ENCODE measurements around the gene PVALEF. TPM values are rescaled to one million over a fixed set of nuclear protein-coding genes. Genes with fewer than 3 reads are reported as not detected.

Gene PVALEF
- not detected for total RNA-seq

DNA sequence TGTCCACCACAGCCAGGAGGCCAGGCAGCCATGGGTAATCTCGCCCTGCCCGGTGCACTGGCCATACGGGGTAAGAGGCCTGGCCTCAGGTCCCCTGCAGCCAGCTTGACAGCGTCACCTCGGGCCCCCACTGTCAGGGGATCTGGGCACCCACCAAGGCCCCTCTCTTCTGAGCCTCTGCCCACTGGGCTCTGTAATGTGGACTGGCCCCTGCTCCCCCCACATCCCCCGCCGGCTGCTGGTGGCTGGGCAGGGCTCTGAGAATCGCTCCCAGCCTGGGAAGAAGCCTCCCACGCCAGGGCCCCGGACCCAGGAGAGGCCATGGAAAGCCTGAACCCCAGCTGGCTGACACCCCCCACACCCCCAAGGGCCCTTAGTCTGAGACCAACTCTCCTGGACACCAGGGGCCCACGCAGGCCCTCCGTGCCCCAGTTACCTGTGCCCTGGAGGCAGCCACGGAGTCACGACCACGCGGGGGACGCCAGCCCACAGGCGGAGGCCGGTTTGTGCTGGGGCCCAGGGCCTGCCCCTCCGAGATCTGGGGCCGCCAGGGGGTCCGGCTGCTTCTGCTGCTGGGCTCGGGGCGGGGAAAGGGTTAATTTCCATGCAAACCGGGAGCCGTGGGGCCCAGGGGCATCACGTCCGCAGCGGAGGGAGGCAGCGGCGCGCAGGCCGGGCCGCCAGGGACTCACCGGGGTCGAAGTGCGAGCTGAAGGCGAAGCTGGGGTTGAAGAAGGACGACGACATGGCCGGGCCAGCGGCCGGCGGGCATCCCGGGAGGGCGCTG is at the start of gene PVALEF:
TSS of gene PVALEF (plus strand) at position 262 of the 787 bp plus-strand sequence. CDS start 15,720 bp downstream, outside the sequence.
- peak; percentile 60 for DNase-seq (ENCODE audit: low spot score)
- Mint-ChIP-seq H3K9me3 (no peaks in the 10 kb centered on the region), H3K27ac (no peak within 1 kb of the TSS), H3K4me1 (ENCODE audit: low read depth in 2 of 2) (peaks cover 0 to 2% of the 10 kb centered on the region in 2 donors), H3K4me3 (peak within 1 kb of the TSS; percentile 17), H3K36me3 (no peaks in the 10 kb centered on the region), H3K27me3 (peaks cover 0 to 2% of the 10 kb centered on the region in 2 donors)
- ATAC-seq: no peak

DNA sequence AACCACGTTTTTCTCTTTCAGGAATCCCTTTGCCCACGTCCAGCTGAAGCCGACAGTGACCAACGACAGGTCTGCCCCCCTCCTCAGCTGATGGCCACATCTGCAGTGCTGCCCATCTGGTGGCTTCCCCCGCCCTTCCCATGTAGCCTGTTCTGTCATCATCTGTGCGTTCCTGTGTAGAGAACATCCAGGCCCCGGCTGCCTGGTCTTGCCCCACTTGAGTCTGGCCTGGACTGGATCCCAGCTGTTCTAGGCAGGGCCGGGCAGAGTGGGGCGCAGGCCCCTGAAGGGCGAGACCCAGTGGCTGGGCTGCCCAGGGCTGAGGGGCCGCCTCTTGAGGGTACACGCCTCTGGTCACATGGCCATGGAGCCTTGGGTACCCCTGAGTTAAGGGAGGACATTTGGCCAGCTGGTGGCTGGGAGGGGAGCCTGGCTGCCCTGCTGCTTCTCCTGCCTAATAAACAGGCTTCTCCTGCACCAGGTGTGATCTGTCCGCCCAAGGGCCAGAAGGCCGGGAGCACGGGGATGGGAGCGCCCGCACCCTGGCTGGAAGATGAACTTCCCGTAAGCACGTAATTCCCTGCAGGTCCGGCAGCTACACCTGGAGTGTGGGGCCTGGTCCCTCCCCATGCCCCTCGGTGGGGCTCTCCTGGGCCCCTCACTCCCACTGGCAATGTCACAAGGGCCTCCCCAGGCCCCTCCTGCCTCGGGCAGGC is 49.4 kb upstream of the PVALEF start:
- H3K36me3 Mint-ChIP-seq: no peaks in the 10 kb centered on the region
- ATAC-seq (no peak), DNase-seq (ENCODE audit: low spot score) (no peak)
- no peaks in the 10 kb centered on the region for H3K27me3 Mint-ChIP-seq
- no peaks in the 10 kb centered on the region for H3K4me1 Mint-ChIP-seq (ENCODE audit: low read depth in 2 of 2)
- H3K9me3 Mint-ChIP-seq: no peaks in the 10 kb centered on the region
- H3K4me3 Mint-ChIP-seq: no peak overlapping the region
- H3K27ac Mint-ChIP-seq: no peak overlapping the region

DNA sequence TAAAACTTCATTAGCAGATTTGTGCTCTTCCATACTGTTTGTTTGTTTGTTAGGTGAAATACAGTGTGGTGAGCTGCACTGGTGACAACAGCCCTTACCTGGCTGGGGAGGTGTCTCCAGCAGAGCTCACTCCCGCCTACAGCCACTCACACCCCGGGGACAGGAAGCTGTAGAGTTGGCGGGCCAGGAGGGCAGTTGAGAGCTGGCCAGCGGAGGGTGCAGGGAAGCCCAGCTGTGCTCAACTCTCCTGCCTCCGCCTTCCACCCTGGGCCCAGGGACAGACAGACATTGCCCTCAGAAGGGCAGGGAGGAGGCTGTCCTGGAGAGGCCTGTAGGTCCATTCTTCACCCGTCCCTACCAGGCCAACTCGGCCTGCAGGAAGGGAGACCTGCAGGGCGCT is 48.6 kb upstream of the PVALEF start:
- H3K4me3 Mint-ChIP-seq: no peak overlapping the region
- H3K27ac Mint-ChIP-seq: no peak overlapping the region
- no peak for DNase-seq (ENCODE audit: low spot score)
- no peaks in the 10 kb centered on the region for H3K4me1 Mint-ChIP-seq (ENCODE audit: low read depth in 2 of 2)
- no peaks in the 10 kb centered on the region for H3K36me3 Mint-ChIP-seq
- no peak for ATAC-seq
- H3K9me3 Mint-ChIP-seq: no peaks in the 10 kb centered on the region
- no peaks in the 10 kb centered on the region for H3K27me3 Mint-ChIP-seq

DNA sequence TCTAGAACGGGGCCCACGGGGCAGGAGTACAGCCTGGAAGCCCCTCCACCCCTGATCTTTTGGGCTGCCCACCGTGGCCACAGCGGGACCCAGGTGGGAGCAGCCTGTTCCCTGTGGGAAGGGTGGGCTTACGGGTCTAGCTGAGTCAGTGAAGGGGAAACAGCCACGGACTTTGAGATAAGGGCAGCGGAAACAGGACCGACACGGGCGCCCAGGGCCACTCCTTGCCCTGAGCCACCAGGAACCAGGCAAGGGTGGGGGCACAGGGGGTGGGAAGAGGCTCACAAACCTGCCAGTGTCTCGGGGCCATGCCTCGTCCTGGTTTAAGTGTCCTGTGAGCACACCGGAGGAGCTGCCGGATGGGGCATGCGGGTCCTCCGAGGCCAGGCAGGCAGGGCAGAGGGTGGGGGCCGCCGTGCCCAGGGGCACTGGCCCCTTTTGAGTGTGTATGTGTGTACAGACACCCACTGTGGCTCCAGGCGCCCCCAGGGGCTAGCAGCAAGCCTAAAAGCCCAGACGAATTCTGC is 47.6 kb upstream of the PVALEF start:
- Mint-ChIP-seq H3K9me3 (no peaks in the 10 kb centered on the region), H3K4me1 (ENCODE audit: low read depth in 2 of 2) (no peaks in the 10 kb centered on the region), H3K27me3 (no peaks in the 10 kb centered on the region), H3K36me3 (no peaks in the 10 kb centered on the region), H3K27ac (no peak overlapping the region), H3K4me3 (no peak overlapping the region)
- ATAC-seq (no peak), DNase-seq (ENCODE audit: low spot score) (no peak)

DNA sequence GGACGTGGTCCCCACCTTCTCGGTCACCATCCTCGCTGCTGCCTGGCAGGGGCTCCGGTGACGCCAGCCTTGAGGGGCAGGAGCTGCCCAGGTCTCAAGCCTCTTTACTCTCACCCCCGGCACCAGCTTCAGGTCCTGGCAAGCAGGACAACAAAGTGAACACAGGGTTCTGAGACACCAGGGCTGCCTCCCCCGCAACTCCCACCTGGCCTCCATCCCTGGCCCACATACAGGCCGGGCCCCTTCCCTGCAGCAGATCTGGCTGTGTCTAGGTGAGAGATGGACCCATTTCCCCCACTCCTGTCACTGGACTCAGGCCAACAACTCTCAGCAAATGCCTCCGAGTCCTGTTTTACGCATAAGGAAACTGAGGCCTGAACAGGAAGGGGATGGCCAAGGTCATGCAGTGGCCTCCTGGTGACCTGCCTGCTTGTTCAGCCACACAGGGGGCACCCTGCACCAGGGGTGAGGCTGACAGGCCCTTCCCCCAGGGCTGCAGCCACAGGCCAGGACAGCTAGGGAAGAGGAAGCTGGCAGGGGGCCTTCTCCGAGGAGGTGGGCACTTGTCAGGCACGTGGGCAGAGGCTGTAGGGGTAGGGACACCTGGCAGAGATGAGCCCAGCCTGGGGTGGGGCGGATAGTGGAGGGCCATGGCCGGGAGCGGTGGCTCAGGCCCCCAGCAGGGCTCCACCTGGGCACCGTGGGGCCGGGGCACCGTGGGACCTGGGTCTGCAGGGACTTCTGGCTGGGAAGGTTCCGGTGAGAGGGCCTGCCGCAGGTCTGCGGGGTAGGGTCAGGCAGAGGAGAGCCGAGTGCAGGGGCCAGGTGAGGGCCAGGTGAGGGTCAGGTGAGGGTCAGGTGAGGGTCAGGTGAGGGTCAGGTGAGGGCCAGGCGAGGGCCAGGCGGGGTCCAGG is 46.7 kb upstream of the PVALEF start:
- DNase-seq (ENCODE audit: low spot score) (no peak), ATAC-seq (no peak)
- no peaks in the 10 kb centered on the region for H3K36me3 Mint-ChIP-seq
- H3K4me3 Mint-ChIP-seq: peak overlapping the region; percentile 53
- no peak overlapping the region for H3K27ac Mint-ChIP-seq
- no peaks in the 10 kb centered on the region for H3K27me3 Mint-ChIP-seq
- no peaks in the 10 kb centered on the region for H3K4me1 Mint-ChIP-seq (ENCODE audit: low read depth in 2 of 2)
- H3K9me3 Mint-ChIP-seq: no peaks in the 10 kb centered on the region

DNA sequence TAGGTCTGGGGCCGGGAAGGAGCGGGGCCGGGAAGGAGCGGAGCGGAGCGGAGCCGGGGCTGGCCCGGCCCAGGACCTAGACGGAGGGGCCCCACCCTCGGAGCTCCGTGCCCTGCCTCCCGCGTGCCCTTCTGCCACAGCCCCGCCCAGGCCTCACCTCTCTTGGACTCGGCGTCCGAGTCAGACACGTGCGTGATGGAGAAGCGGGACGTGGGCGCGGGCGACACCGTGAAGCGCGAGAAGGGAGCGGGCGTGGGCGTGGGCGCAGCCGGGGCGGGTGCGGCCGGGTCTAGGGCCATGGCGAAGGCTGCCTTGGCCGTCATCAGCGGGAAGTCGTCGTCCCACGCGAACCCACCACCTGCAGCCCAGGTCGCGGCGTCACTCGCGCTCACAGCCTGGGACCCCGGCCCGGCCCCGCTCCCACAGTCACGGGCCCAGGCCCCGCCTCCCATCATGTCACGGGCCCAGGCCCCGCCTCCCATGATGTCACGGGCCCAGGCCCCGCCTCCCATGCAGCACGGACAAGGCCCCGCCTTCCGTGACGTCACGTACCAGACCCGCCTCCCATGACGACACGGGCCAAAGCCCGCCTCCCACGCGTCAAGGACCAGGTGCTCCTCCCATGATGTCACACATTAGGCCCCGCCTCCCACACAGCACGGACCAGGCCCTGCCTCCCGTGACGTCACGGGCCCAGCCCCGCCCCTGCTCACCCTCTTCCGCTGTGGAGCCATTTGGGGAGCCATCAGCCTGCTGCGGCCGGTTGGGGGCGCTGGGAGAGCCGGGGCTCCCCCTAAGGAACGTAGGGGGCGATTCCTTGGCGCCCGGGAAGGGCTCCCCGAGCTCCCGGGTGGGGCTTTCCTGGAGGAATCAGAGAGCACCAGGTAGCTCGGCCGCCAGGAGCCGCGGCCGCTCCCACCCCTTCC is 45.8 kb upstream of the PVALEF start:
- H3K4me1 Mint-ChIP-seq (ENCODE audit: low read depth in 2 of 2): no peaks in the 10 kb centered on the region
- no peaks in the 10 kb centered on the region for H3K27me3 Mint-ChIP-seq
- ATAC-seq (peak; percentile 80 to 91), DNase-seq (ENCODE audit: low spot score) (peak; percentile 88)
- H3K4me3 Mint-ChIP-seq: peak overlapping the region; percentile 63
- no peaks in the 10 kb centered on the region for H3K36me3 Mint-ChIP-seq
- no peak overlapping the region for H3K27ac Mint-ChIP-seq
- H3K9me3 Mint-ChIP-seq: no peaks in the 10 kb centered on the region

DNA sequence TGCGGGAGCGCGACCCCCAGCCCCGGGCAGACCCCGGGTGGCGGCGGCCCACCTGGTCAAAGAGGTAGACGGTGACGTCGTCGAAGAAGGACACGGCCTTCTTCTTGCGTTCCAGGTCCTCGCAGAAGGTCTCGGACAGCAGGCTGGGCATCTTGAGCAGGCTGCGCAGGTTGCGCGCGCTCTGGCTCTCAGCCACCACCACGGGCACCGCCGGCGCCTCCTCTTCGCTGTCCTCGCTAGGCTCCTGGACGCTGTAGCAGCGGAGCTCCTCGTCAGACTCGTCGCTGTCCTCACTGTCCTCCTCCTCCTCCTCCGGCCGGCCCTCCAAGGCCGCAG is 45.2 kb upstream of the PVALEF start:
- Mint-ChIP-seq H3K4me1 (ENCODE audit: low read depth in 2 of 2) (no peaks in the 10 kb centered on the region), H3K4me3 (no peak overlapping the region), H3K9me3 (no peaks in the 10 kb centered on the region), H3K27ac (no peak overlapping the region), H3K36me3 (no peaks in the 10 kb centered on the region), H3K27me3 (no peaks in the 10 kb centered on the region)
- ATAC-seq (no peak), DNase-seq (ENCODE audit: low spot score) (no peak)

DNA sequence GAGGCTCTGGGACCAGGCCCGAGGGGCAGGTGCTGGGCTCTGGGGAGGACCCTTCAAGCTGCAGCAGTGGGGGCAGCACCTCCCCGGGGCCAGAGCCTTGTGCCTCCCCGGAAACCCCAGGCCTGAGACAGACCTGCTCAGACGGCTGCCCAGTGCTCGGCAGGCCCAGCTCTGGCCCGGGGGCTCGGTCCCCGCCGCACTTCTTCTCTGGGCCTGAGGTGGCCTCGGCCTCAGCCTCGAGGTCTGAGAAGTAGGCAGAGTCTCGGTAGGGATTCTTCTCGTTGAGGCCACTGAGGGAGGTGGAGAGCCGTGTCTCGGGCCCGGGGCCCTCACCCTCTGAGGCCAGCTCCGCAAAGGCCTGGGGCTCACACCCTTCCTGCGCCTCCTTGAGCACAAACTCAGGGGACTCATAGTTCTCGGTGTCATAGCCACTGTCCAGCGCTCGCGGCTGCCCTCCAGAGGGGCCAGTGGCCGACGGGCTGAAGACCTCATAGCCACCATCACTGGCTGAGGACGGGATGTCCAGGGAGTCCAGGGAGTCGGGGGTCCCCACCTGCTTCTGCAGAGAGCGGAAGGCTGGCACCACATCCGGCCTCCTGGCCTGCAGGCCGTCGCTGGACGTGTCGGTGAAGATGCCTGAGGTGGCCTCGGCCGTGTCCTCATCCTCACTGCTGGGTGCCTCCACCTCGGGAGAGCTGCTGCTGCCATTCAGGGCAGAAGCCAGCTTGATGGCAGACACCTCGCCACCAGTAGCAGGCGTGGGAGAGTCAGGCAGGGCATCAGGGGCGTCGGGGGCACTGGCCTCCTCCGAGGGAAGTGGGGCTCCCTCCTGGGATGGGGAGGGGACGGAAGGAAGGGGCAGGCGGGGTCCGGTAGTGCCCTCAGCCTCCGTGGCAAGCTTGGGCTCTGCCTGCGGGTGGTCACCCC is 44.3 kb upstream of the PVALEF start:
- no peaks in the 10 kb centered on the region for H3K27me3 Mint-ChIP-seq
- no peak overlapping the region for H3K27ac Mint-ChIP-seq
- no peaks in the 10 kb centered on the region for H3K36me3 Mint-ChIP-seq
- ATAC-seq: no peak
- H3K4me3 Mint-ChIP-seq: no peak overlapping the region
- no peaks in the 10 kb centered on the region for H3K4me1 Mint-ChIP-seq (ENCODE audit: low read depth in 2 of 2)
- H3K9me3 Mint-ChIP-seq: no peaks in the 10 kb centered on the region
- DNase-seq (ENCODE audit: low spot score): no peak

DNA sequence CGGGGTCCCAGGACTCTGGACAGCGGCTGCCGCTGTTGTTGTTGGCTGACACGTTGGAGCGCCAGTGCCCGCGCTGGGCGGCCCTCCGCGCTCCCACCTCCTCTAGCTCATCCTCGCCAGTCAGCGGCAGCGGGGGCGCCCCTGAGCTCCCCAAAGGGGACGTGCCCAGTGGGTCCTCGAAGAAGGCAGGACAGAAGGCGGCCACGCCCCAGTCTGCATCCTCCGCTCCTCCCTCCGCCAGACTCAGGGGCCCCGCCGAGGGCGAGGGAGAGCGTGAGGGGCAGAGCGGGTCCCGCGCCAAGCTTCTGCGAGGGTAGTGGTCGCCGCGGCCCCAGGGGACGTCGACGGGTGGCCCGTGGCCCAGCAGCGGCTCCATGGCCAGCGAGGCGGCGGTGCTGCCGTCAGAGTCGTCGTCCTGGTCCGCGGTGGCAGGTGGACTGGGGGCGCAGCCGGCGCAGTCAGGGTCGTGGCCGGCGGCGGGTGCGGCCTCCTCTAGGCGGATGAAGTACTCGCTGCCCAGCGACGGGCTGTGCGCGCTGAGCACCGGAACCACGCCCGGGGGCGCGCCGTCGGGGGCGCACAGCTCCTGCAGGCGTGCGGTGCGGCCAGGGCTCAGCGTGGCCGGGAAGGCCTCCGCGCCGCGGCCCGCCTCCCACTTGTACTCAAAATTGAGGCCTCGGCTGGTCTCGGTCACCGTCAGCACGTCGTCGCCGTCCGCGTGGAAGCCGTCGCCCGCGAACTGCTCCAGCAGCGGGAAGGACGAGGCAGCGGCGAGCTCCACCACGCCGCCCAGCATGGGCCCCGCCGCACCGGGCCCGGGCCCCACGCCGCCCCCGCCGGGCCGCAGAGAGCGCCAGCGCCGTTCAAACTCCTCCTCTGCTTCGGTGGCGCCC is 43.2 kb upstream of the PVALEF start:
- Mint-ChIP-seq H3K27ac (no peak overlapping the region), H3K27me3 (no peaks in the 10 kb centered on the region), H3K9me3 (no peaks in the 10 kb centered on the region), H3K4me1 (ENCODE audit: low read depth in 2 of 2) (no peaks in the 10 kb centered on the region), H3K36me3 (no peaks in the 10 kb centered on the region), H3K4me3 (no peak overlapping the region)
- DNase-seq (ENCODE audit: low spot score) (no peak), ATAC-seq (no peak)

DNA sequence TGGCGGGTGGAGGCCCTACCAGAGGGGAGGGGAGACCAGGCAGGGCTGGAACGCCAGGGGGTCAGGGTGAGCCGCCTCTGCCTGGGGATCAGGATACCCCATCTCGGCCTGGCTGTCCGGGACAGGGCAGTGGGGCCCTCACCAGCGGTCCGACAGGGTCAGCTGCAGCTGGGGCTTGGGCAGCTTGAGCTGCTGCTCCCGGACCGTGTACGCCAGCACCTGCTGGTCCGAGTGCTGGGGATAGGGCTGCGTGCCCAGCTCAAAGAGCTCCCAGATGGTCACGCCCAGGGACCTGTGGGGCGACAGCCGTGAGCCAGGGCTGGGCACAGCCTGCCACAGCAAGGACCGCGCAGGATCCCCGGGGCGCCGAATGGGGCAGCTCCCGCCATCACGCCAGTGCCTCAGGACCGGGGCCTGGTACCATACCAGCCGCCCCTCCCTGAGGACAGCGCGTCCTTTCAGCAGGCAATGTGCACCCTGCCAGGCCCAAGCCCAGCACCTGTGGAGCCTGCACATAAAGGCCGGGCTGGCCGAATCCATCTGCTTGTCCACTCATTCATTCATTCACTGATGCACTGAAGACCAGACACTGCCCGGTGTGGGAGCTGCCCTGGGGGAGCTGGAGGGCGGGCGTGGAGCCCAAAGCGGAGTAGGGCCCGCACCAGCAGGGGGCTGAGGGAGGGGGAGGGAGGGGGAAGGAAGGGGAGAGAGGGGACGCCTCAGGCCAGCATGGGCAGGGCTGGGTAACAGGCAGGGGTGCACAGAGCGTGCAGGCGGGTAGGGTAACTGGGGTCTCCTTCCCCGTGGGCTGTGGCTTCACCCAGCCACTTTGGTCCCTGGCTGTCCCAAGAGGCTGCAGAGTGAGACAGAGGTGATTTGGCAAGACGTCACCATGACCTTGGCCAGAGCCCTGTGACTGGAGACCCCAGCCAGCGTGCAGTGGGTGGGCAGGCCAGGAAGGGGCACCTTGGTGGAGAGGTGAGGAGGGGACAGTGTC is 42.0 kb upstream of the PVALEF start:
- Mint-ChIP-seq H3K27me3 (no peaks in the 10 kb centered on the region), H3K4me3 (no peak overlapping the region), H3K4me1 (ENCODE audit: low read depth in 2 of 2) (no peaks in the 10 kb centered on the region), H3K36me3 (no peaks in the 10 kb centered on the region), H3K27ac (no peak overlapping the region), H3K9me3 (no peaks in the 10 kb centered on the region)
- DNase-seq (ENCODE audit: low spot score): no peak
- no peak for ATAC-seq

DNA sequence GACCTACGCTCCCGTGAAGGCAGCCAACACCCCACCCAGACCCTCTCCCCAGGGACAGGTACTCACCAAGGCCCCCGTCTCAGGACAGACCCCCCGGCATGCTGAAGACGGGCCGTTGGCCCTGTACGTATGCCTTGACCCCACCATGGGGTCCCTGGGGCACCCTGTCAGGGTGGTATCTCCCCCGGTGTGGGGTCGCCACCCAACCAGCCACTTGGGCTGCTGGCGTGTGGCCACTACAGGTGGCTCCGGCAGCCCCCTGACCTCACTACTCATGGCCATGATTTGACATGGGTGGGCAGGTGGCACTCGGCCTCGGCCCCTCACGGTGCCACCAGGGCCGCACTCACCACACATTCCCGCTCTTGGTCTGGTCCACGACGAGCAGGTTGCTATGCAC is 40.9 kb upstream of the PVALEF start:
- H3K4me3 Mint-ChIP-seq: no peak overlapping the region
- no peak for ATAC-seq

More for the DNA sequence above, 40.9 kb upstream of the PVALEF start:
- Mint-ChIP-seq H3K9me3 (no peaks in the 10 kb centered on the region), H3K36me3 (no peaks in the 10 kb centered on the region), H3K4me1 (ENCODE audit: low read depth in 2 of 2) (no peaks in the 10 kb centered on the region), H3K27me3 (no peaks in the 10 kb centered on the region), H3K27ac (no peak overlapping the region)
- no peak for DNase-seq (ENCODE audit: low spot score)
